Esophagus squamous epithelium (tissue), 5 donors: Measurements from ENCODE around the gene MED17. TPM values are rescaled to one million over a fixed set of nuclear protein-coding genes. Genes with fewer than 3 reads are reported as not detected.

Experiments
- DNase-seq: peaks from one replicate; lab custom pipeline; 2025; lab: John Stamatoyannopoulos, UW
- H3K27ac ChIP-seq, 4 donors: fragments of 200-600 bp; sonication (generic); one replicate each; pipeline ENCODE4 v1.5.1; 2016 to 2019; ENCODE audit warnings: mild to moderate bottlenecking in 1 of 4
- H3K27me3 ChIP-seq, 4 donors: fragments of 200-600 bp; sonication (generic); 1 replicate in 3 of 4; 2 replicates in 1 of 4; pipeline versions ENCODE4 v1.5.1 to v1.6.0; 2017 to 2021; ENCODE audit warnings: antibody characterized with exemption in 1 of 4
- H3K36me3 ChIP-seq, 3 donors: fragments of 200-600 bp; sonication (generic); one replicate each; pipeline ENCODE4 v1.5.1; 2016 to 2019
- H3K4me1 ChIP-seq, 3 donors: fragments of 200-600 bp; sonication (generic); one replicate each; pipeline ENCODE4 v1.5.1; 2017 to 2019
- H3K4me3 ChIP-seq, 4 donors: fragments of 200-600 bp; sonication (generic); 1 replicate in 3 of 4; 2 replicates in 1 of 4; pipeline ENCODE4 v1.5.1; 2016 to 2019; ENCODE audit warnings: mild to moderate bottlenecking in 2 of 4, moderate library complexity in 1 of 4
- H3K9me3 ChIP-seq, 3 donors: fragments of 200-600 bp; sonication (generic); one replicate each; pipeline ENCODE4 v1.5.1; 2016 to 2019
- POLR2A ChIP-seq, 4 donors: fragments of 450-650 bp; IDR thresholded peaks; one replicate each; pipeline ENCODE4 v1.6.1; 2017; ENCODE audit warnings: antibody characterized with exemption in 4 of 4, mild to moderate bottlenecking in 4 of 4, moderate library complexity in 3 of 4
- WGBS, 2 donors: methylation state at CpG; one replicate each; pipeline ENCODE4 v1.1.5; 2018; 5-methylcytosine and 5-hydroxymethylcytosine counted together
- intact Hi-C: fragments of 100-400 bp; cut with DNase I; formaldehyde crosslinking; loops from one replicate; pipeline ENCODE4 v1.15.0; 2022
- small RNA-seq, 4 donors: library from RNA; depleted of rRNA; stranded (forward); fragments of <200 nt; gene quantifications; one replicate each; pipeline ENCODE3, GENCODE V24; 2016
- total RNA-seq, 4 donors: library from RNA; depleted of rRNA; stranded (reverse); fragments of >200 nt; gene quantifications; one replicate each; pipeline ENCODE4 v1.1.0, GENCODE V29; 2016
- TF ChIP-seq, protein P1 (sequence below), 6 experiments: fragments of 450-650 bp in 4 of 6; fragments of 200-600 bp in 2 of 6; sonication (generic) in 2 of 6; IDR thresholded peaks; one replicate each; pipeline ENCODE4 v1.5.1; 2016 to 2019; ENCODE audit warnings: antibody characterized with exemption in 6 of 6, mild to moderate bottlenecking in 4 of 6, moderate library complexity in 4 of 6
- donor health status: DM: yes; HTN: yes; CAD: no.

MED17 gene
- total RNA-seq, 4 donors from 2014 or later = 11.3 to 25.9 (median 17.1) TPM

DNA sequence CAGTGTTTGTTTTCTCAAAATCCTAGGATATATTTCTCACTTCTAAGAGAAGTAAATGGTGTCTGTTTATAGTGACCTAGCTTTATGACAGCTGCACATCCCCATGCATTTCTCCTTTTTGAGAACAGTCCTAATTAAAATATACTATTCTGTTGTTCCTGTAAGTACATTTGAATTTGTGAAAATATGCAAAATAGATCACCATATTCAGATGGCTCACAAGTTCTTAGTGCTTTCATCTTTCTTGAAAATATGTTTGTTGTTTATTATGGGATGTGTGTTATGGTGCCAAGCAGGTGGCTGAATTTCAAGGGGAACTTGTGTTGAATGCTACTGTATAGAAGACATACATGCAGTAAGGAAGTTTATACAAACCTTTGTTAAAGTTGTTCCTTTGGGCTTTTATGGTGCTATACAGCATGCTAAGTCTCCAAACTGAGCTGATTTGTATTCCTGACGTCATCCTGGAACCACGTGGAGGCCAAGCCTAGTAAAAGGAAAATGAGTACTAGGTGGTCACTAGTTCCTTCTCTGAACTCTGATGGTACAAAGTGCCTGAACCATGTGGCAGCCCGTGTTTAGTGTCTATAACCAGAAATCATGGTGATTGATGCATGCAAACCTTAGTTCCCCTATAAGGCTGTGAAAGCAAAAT lies 74.2 kb downstream of the MED17 start:
- no peak overlapping the region for H3K27ac ChIP-seq
- H3K4me3 ChIP-seq = no peak overlapping the region
- H3K4me1 ChIP-seq = no peaks in the 10 kb centered on the region
- no peaks in the 10 kb centered on the region for H3K9me3 ChIP-seq
- intact Hi-C loops = no loop called here
- TF ChIP-seq, protein P1, sequence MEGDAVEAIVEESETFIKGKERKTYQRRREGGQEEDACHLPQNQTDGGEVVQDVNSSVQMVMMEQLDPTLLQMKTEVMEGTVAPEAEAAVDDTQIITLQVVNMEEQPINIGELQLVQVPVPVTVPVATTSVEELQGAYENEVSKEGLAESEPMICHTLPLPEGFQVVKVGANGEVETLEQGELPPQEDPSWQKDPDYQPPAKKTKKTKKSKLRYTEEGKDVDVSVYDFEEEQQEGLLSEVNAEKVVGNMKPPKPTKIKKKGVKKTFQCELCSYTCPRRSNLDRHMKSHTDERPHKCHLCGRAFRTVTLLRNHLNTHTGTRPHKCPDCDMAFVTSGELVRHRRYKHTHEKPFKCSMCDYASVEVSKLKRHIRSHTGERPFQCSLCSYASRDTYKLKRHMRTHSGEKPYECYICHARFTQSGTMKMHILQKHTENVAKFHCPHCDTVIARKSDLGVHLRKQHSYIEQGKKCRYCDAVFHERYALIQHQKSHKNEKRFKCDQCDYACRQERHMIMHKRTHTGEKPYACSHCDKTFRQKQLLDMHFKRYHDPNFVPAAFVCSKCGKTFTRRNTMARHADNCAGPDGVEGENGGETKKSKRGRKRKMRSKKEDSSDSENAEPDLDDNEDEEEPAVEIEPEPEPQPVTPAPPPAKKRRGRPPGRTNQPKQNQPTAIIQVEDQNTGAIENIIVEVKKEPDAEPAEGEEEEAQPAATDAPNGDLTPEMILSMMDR (IDR thresholded peaks at IDR 0.05) = no peak
- TF ChIP-seq POLR2A (IDR thresholded peaks at IDR 0.05) = no peak
- DNase-seq = no peak
- no peaks in the 10 kb centered on the region for H3K27me3 ChIP-seq
- 58 to 63% methylated on average over 3 of the region's 3 CpGs for WGBS, 2 donors
- no peaks in the 10 kb centered on the region for H3K36me3 ChIP-seq

DNA sequence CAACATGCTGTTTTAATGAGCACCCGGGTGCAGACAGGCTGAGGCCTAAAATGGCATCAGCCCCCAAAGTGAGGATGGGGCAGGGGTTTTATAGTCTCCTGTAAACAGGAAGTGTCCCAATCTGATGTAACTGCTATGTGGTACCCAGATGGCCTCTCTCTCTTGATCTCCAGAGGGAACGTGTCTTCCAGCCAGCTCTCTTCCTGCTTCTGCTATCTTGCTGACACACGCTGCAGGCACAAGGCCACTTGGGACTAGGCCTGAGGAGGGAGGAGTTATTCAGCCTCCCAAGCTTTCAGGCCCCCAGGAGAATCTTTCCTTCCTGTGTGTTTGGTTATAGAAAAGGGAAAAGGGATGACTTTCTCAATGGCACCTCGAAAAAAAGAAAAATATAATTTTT lies 77.7 kb downstream of the MED17 start:
- TF ChIP-seq, protein P1 (IDR thresholded peaks at IDR 0.05) = no peak
- no peak for TF ChIP-seq POLR2A (IDR thresholded peaks at IDR 0.05)
- Histone ChIP-seq H3K4me1 (no peaks in the 10 kb centered on the region), H3K9me3 (no peaks in the 10 kb centered on the region), H3K27ac (no peak overlapping the region), H3K4me3 (no peak overlapping the region), H3K36me3 (no peaks in the 10 kb centered on the region), H3K27me3 (no peaks in the 10 kb centered on the region)
- intact Hi-C loops = no loop called here
- WGBS, 2 donors = 51 to 62% methylated on average over 4 of the region's 4 CpGs
- no peak for DNase-seq

Small RNAs within 50 kb of the gene (small RNA-seq; reads per million reads assigned to genes)
- 0 reads per million in 4 donors for gene RF00019
- gene SNORA40 = 0 reads per million in 4 donors

Other genes starting within 250 kb of the MED17 start
- gene SMCO4, start 240.9 kb upstream of the MED17 start, total RNA-seq = 10 to 100 TPM in 3 of 4 donors, 1 to 10 TPM in 1; 7.1 to 28.2 (median 13.0) TPM
- 10 to 100 TPM in 3 of 4 donors, 1 to 10 TPM in 1; 7.2 to 15.2 (median 11.9) TPM for gene CEP295, start 122.6 kb upstream of the MED17 start, total RNA-seq
- gene TAF1D, start 42.8 kb upstream of the MED17 start, total RNA-seq = 100 to 1,000 TPM in 2 of 4 donors, 10 to 100 TPM in 2; 68.8 to 178 (median 116) TPM
- gene C11orf54, start 42.6 kb upstream of the MED17 start, total RNA-seq = 10 to 100 TPM; 17.9 to 22.2 (median 21.0) TPM
- gene VSTM5, start 66.3 kb downstream of the MED17 start, total RNA-seq = under 1 TPM in 2 of 4 donors, not detected in 2; 0.19 to 0.38 TPM
- gene HEPHL1, start 237.1 kb downstream of the MED17 start, total RNA-seq = 100 to 1,000 TPM in 1 of 4 donors, 1 to 10 TPM in 2, under 1 TPM in 1; under 0.01 to 103 (median 6.6) TPM